Measurements from ENCODE around the gene CEACAM4. TPM values are rescaled to one million over a fixed set of nuclear protein-coding genes. Genes with fewer than 3 reads are reported as not detected.

The CEACAM4 gene
- total RNA-seq, 4 donors from 2014 or later: 1.1 to 2.9 TPM; not detected in 2

GRCh38 chr19:41624937-41625336, 1.9 kb downstream of the CEACAM4 start:
- Histone ChIP-seq H3K27me3 (peaks cover 0 to 41% (median 0%) of the 10 kb centered on the region in 4 donors), H3K9me3 (no peaks in the 10 kb centered on the region), H3K4me1 (no peaks in the 10 kb centered on the region), H3K27ac (no peak overlapping the region), H3K36me3 (no peaks in the 10 kb centered on the region), H3K4me3 (no peak overlapping the region)
- TF ChIP-seq POLR2A (IDR thresholded peaks at IDR 0.05) (no peak), CTCF (IDR thresholded peaks at IDR 0.05) (no peak)
- no peak for DNase-seq
- WGBS, 2 donors: no CpG with 5 or more reads among the region's 4 CpGs
- intact Hi-C loops (cut with DNase I): no loop called here

GRCh38 chr19:41624515-41624914, 2.4 kb downstream of the CEACAM4 start:
- Histone ChIP-seq H3K4me1 (no peaks in the 10 kb centered on the region), H3K27me3 (peaks cover 0 to 41% (median 0%) of the 10 kb centered on the region in 4 donors), H3K27ac (no peak overlapping the region), H3K36me3 (no peaks in the 10 kb centered on the region), H3K4me3 (no peak overlapping the region), H3K9me3 (no peaks in the 10 kb centered on the region)
- 60 to 63% methylated on average over 1 to 6 of the region's 7 CpGs for WGBS, 2 donors
- no peak for DNase-seq
- TF ChIP-seq POLR2A (IDR thresholded peaks at IDR 0.05) (no peak), CTCF (IDR thresholded peaks at IDR 0.05) (no peak)
- intact Hi-C loops (cut with DNase I): no loop called here

GRCh38 chr19:41623360-41623759, 3.5 kb downstream of the CEACAM4 start:
- 38 to 52% methylated on average over 3 to 4 of the region's 4 CpGs for WGBS, 2 donors
- H3K36me3 ChIP-seq: no peaks in the 10 kb centered on the region
- intact Hi-C loops (cut with DNase I): no loop called here
- H3K4me3 ChIP-seq: no peak overlapping the region
- H3K27ac ChIP-seq: no peak overlapping the region
- TF ChIP-seq CTCF (IDR thresholded peaks at IDR 0.05) (no peak), POLR2A (IDR thresholded peaks at IDR 0.05) (no peak)
- H3K4me1 ChIP-seq: no peaks in the 10 kb centered on the region
- no peaks in the 10 kb centered on the region for H3K9me3 ChIP-seq
- no peak for DNase-seq
- peaks cover 0 to 35% (median 0%) of the 10 kb centered on the region in 4 donors for H3K27me3 ChIP-seq

- 36 to 47% methylated on average over 7 of the region's 7 CpGs for WGBS, 2 donors
- TF ChIP-seq POLR2A (IDR thresholded peaks at IDR 0.05): no peak
- H3K9me3 ChIP-seq: no peaks in the 10 kb centered on the region
- no peaks in the 10 kb centered on the region for H3K36me3 ChIP-seq
- intact Hi-C loops (cut with DNase I): no loop called here
- DNase-seq: no peak
- no peak overlapping the region for H3K27ac ChIP-seq
- H3K4me1 ChIP-seq: no peaks in the 10 kb centered on the region
- H3K27me3 ChIP-seq: peaks cover 0 to 18% (median 0%) of the 10 kb centered on the region in 4 donors
- H3K4me3 ChIP-seq: no peak overlapping the region
Measured at GRCh38 chr19:41621654-41622053, 5.2 kb downstream of the CEACAM4 start.

GRCh38 chr19:41621226-41621625, 5.6 kb downstream of the CEACAM4 start:
- intact Hi-C loops (cut with DNase I): no loop called here
- no peak for TF ChIP-seq POLR2A (IDR thresholded peaks at IDR 0.05)
- TF ChIP-seq CTCF (IDR thresholded peaks at IDR 0.05): no peak
- Histone ChIP-seq H3K27me3 (peaks cover 0 to 15% (median 0%) of the 10 kb centered on the region in 4 donors), H3K36me3 (no peaks in the 10 kb centered on the region), H3K27ac (no peak overlapping the region), H3K4me1 (no peaks in the 10 kb centered on the region), H3K4me3 (no peak overlapping the region), H3K9me3 (no peaks in the 10 kb centered on the region)
- no peak for DNase-seq
- WGBS, 2 donors: 29 to 57% methylated on average over 2 to 4 of the region's 4 CpGs

GRCh38 chr19:41620171-41620570, 6.7 kb downstream of the CEACAM4 start:
- no peak for DNase-seq
- TF ChIP-seq POLR2A (IDR thresholded peaks at IDR 0.05) (no peak), CTCF (IDR thresholded peaks at IDR 0.05) (no peak)
- Histone ChIP-seq H3K36me3 (no peaks in the 10 kb centered on the region), H3K27me3 (peaks cover 0 to 19% (median 0%) of the 10 kb centered on the region in 4 donors), H3K4me3 (no peak overlapping the region), H3K9me3 (no peaks in the 10 kb centered on the region), H3K4me1 (no peaks in the 10 kb centered on the region), H3K27ac (no peak overlapping the region)
- 72 to 82% methylated on average over 1 to 2 of the region's 5 CpGs for WGBS, 2 donors
- intact Hi-C loops (cut with DNase I): no loop called here

All from esophagus squamous epithelium (tissue), 5 donors.